Ramos (cell line): ENCODE data around the gene OOSP3.
"Not testable (repeated sequence)": the region's sequence is repeated elsewhere in the genome, so short reads cannot be mapped to it uniquely, and the experiment has no call there.

Experiments used
- in situ Hi-C: fragments of 300-500 bp; cut with MboI; formaldehyde crosslinking; loops from one replicate; pipeline ENCODE4 v1.14.3; 2022; ENCODE audit warnings: low sequenced_read_pairs; ENCODE audit not compliant: unreplicated experiment

OOSP3 gene

DNA sequence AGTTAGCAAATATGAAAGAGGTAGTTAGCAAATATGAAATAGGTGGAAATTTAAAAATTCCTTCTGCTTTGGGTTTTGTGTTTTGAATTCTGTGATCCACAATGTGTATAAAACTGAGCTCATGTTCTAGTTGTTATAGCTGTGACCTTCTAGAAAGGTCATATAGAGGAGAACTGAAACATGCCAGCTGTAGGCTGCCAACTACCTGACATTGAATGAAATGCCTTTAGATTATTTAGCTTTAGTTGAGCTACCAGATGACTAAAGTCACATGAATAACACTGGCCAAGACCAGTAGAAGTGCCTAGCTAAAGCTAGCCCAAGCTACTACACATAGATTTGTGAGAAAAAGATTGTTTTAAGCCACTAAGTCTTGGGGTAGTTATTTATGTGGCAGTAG lies 6.5 kb upstream of the OOSP3 start:
- in situ Hi-C loops: no loop called here

DNA sequence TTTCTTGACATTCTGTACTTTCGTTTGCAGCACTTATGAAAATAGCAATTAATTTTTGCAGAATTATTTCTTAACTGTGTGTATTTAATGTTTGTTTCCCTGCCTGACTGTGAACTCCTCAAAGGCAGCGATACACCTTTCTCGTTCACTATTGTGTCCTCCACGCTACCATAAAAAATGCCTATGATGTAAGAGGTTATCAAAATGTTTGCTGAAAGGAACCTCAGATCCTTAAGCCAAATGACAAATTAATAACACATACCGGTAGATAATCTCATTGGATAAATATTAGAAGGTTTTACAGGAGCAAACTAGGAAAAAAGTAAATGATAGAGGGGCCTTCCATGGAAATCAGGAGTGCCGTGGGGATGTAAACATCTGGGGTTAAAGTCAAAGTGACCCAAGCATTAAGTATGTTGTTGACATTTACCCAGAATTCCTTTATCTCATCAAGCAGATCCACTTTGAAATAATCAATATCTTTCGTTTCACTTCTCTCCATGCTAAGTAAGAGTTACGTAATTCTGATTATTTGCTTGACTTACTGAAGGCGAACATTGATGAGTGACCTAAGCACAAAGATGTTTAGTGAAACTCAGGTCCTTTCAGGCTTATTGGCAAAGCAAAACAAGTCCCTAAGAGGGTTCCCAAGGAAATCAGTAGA lies 2.6 kb upstream of the OOSP3 start:
- in situ Hi-C loops: no loop called here

DNA sequence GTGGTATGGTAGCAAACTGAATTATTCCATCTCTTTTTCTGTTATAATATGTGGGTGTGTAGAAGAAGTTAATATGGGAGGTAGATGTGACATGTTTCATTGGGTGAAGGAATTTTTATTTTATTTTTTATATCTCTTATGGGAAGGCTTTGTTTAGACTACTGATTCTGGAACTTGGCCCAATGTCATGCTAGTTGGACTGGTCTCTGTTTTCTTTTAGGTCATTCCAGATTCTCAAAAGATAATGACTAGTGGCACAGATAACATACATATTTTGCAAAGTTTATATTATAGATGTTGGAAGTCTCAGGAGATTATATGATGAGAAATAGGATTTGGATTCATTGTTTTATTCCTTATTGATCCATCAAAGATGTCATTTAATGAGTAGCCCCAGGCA lies 1.3 kb upstream of the OOSP3 start:
- in situ Hi-C loops: no loop called here

DNA sequence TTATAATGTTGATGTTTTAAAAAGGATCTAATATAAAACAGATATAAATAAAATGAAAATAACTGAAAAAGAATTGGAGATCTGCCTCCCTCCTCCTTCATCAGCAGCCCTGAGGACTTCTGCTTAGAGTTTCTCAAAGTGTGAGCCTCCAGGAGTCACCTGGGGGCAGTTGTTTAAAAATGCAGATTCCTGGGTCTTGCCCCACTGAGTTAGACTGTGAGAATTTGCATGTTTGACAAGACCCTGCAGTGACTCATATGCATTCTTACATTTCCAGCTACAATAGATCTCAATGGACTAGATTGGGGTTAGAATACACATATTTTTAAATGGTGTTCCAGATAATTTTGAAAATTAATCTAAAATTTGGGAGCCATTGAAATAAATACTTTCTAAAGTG lies 798 bp upstream of the OOSP3 start:
- in situ Hi-C loops: no loop called here

DNA sequence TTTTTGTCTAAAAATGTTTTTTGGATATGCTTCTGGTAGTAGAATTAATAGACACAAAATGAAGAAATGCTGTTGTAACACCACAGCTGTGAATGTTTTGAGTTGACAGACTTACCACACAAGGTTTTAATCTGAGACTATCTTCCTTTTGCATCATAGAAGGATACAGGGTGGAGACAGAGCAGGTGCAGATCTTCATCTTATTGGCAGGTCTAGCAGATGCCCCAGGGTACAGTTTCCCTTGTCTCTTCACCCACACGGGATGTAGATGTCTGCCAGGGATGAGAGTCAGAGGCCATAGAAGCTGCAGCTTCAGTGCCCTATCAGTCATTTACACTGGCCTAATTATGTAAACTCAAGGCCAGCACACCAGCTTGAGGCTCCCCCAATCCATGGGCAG lies 985 bp downstream of the OOSP3 start:
- in situ Hi-C loops: no loop called here

DNA sequence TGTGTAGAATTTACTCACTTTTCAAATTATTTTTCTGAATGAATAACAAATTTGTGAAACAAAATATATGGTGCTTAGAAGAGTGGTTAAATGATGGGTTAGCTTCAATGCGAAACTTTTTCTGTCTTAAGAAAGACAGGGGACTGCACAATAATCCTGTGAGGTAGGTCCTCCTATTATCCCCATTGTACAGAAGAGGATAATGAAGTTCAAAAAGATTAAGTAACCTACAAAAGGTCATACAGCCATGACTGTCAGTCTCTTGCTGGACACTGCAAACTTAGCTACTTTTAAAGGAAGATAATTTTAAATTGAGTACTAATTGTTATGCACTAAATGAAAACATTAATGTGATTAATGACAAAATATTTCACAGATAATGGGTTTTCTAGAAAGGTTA lies 5.0 kb downstream of the OOSP3 start:
- in situ Hi-C loops: no loop called here

DNA sequence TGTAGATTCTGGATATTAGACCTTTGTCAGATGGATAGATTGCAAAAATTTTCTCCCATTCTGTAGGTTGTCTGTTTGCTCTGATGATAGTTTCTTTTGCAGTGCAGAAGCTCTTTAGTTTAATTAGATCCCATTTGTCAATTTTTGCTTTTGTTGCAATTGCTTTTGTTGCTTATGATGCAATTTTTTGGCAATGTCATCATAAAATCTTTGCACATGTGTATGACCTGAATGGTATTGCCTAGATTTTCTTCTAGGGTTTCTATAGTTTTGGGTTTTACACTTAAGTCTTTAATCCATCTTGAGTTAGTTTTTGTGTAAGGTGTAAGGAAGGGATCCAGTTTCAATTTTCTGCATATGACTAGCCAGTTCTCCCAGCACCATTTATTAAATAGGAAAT lies 8.6 kb downstream of the OOSP3 start:
- in situ Hi-C loops: not testable (repeated sequence)

DNA sequence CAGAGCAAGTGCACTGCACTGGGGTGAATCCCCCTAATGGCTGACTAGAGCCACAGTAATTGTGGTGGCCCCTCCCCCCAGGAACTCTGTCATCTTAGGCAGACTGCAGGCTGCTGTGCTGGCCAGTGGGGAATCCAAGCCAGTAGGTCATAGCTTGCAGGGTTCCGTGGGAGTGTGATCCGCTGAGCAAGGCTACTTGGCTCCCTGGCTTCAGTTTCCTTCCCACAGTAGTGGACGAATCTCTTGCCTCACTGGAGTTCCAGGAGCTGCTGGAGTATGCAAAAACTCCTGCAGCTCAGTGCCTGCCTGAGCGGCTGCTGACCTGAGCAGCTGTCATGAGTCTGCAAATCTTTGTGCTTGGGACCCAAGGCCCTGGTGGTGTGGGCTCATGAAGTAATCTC lies 13.2 kb downstream of the OOSP3 start:
- in situ Hi-C loops: no loop called here

DNA sequence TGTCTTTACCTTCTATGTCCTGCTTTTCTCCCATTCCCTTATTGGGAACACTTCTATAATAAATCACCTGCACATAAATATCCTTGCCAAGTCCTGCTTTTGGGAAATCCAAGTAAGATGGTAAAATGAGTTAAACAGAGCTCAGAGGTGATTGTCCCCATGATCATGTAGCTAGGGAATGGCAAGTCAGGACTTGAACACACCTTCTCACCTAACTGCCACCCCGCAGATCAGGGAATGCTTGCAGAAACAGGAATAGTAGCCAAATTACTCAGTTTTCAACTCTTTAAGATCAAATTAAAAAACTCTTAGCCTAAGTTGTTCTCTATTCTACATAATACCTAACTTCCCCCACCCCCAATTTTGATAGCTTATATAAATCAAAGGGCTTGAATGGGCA lies 16.0 kb downstream of the OOSP3 start:
- in situ Hi-C loops: no loop called here

DNA sequence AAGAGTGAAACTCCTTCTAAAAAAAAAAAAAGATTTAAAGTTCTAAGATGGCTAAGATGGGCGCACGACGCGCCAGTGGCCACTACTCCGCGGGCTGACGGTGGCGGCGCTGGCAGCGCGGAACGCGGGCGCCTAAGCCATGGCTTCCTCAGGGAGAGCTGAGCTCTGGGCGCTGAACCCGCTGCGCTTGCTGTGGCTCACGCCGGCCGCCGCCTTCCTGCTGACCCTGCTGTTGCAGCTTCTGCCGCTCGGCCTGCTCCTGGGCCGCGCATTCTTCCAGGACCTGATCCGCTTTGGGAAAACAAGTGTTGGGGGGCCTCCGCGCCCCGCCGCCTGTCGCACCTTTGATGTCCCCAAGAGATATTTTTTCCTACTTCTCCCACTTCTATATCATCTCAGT lies 19.5 kb downstream of the OOSP3 start:
- in situ Hi-C loops: no loop called here

DNA sequence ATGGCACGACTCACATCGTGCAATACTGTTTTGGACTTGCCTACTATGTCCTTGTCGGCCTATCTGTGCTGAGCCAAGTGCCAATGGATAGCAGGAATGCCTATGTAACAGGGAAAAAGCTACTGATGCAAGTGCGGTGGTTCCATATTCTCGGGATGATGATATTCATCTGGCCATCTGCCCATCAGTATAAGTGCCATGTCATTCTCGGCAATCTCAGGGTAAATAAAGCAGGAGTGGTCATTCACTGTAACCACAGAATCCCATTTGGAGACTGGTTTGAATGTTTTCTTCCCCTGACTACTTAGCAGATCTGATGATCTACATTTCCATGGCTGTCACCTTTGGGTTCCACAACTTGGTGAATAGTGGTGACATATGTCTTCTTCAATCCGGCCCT lies 20.1 kb downstream of the OOSP3 start:
- in situ Hi-C loops: no loop called here

DNA sequence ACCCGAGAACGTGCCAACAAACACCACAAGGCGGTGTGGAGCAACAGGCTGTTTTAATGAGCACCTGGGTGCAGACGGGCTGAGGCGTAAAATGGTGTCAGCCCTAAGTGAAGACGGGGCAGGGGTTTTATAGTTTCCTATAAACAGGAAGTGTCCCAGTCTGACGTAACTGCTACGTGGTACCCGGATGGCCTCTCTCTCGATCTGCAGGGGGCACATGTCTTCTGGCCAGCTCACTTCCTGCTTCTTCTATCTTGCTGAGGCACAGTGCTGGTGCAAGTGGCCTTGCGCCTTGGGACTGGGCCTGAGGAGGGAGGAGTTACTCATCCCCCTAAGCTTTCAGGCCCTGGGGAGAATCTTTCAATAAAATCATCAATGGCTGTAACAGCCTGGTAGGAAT lies 20.9 kb downstream of the OOSP3 start:
- in situ Hi-C loops: no loop called here

DNA sequence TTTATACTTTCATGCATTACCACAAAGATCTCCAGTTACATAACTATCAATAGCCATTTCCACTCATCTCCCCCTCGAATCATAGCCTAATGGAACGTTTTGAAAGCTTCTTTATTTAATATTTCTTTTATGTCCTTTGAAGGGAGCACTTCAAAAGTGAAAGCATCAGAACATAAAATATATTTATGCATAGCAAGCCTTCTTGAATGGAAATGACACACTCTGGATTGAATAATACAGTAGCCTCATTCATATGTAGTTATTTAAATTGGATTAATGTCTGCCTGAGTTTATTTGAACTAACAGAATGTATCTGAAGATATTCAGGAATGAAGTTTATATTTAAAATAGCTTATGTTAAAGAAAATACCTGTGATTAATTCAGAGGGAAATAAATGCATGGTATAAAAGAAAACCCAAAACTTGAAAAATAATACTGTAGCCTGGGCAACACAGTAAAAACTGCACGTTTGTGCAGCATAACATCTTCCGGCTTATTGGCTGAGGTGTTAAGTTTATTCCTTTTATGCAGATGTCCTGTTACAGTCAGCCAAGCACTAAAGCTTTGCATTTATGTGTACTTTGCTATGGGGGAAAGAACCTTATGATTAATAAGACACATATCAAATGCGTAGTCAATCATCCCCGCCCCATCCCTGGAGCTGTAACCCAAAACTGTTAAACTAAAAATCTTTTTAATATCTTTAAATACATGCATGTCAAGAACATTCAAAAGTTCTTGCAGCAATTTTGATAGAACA lies 22.0 kb downstream of the OOSP3 start:
- in situ Hi-C loops: loop anchor here (25.0 kb wide), 1 partner anchor 363 kb away; no protein-coding TSS in a partner anchor

DNA sequence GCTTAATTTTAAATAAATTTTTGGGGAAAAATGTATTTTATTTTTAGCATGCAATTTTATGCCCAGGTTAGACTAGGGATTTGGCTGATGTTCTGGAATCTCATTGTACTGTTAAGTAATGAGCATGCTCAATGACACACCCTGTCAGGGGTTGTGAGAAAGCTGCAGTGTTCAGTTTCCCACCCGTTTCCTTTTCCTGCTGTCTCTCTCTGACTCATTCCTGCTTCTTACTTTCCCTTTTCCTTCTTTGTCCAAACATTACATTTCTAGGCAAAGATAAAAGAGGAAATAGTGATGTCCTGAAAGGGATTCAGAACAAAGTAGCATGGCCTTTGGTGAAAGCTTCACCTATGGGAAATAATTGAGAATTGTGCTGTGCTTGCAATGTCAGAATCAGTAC lies 22.7 kb downstream of the OOSP3 start:
- in situ Hi-C loops: loop anchor here (25.0 kb wide), 1 partner anchor 364 kb away; no protein-coding TSS in a partner anchor

DNA sequence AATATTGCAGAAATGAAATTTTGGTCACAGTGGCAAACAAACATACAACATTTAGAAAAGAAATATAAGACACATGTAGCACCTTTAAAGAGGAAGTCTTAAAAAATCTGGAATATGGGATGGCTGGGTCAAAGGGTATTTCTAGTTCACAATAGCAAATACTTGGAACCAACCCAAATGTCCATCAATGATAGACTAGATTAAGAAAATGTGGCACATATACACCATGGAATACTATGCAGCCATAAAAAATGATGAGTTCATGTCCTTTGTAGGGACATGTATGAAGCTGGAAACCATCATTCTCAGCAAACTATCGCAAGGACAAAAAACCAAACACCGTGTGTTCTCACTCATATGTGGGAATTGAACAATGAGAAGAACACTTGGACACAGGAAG lies 25.0 kb downstream of the OOSP3 start:
- in situ Hi-C loops: loop anchor here (25.0 kb wide), 1 partner anchor 366 kb away; no protein-coding TSS in a partner anchor

DNA sequence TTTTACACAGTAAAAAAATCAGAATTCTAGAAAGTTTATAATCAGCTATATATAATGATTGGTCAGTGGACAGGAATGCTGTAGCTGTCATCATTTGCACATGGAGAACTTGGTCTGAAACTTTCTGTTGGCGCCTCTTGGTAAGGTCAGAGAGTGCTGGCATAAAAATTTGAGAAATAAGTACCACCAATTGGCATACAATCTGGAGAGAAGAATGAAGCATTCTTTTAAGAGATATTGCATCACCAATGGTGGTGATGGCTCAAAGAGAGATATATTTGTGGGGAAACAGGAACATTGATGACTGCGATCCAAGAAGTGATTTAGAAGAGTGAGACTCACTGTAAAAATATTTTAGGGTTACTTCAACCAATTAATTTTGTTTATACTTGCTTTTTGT lies 39.9 kb downstream of the OOSP3 start:
- in situ Hi-C loops: loop anchor here (10.0 to 25.0 kb wide), 2 partner anchors 164 to 381 kb away; partner anchors contain the start of gene STX3

DNA sequence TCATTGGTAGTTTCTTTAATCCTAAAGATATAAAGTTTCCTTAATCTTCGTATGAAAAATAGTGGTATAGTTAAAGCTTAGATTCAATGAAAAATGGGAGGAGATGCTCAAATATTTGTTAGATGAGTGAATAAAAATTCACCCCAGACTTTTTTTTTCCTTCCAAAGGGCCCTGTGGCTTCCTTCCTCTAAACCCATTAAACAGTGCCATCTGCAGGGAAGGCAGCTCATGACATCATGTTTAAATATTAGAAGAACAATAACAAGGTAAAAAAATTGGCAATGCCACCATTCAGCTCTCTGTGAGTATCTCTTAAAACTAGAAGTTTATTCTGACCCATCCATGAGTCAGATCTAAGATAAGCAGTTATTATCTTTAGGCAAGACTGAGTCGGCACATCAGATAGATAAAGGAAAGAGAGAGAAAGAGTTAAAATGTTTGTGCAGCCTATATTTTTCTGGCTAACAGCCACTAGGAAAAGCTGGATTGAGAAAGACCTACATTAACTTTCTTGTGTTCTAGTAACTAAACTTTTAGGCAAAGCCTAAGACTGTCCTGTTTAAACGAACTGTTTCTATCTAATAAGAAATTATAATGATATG lies 40.5 kb downstream of the OOSP3 start:
- in situ Hi-C loops: loop anchor here (10.0 to 25.0 kb wide), 2 partner anchors 164 to 382 kb away; partner anchors contain the start of gene STX3

DNA sequence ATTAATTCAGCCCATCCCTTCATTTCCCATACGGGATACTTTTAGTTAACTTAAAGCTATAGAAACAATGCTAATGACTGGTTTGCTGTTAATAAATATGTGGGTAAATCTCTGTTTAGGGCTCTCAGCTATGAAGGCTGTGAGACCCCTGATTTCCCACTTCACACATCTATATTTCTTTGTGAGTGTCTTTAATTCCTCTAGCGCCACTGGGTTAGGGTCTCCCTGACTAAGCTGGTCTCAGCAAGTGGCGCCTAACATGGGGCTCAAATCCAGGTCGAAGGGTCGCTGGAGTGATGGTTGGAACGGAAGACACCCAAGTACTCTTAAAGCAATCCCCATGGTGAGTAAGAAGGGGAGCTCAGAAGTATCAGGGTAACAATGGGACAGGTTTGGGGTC lies 45.2 kb downstream of the OOSP3 start:
- in situ Hi-C loops: loop anchor here (25.0 kb wide), 1 partner anchor 387 kb away; no protein-coding TSS in a partner anchor

DNA sequence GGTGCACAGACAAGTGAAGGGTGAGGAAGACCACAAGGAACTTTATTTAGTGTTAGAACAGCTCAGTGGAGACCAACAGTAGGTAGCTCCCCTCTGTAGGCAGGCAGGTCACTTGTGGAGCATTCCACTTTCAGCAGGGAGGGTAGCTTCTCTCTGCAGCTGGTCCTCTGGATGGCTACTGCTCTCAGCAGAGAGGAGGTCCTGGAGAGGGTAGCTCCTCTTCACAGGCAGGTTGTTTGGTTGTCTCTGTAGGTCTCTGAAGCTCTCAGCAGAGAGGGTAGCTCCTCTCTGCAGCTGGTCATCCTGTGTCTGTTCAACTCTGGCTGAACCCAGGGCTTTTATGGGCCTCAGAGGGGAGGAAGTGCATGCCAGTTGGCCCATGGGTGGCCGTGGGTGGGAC lies 53.1 kb downstream of the OOSP3 start:
- in situ Hi-C loops: no loop called here

DNA sequence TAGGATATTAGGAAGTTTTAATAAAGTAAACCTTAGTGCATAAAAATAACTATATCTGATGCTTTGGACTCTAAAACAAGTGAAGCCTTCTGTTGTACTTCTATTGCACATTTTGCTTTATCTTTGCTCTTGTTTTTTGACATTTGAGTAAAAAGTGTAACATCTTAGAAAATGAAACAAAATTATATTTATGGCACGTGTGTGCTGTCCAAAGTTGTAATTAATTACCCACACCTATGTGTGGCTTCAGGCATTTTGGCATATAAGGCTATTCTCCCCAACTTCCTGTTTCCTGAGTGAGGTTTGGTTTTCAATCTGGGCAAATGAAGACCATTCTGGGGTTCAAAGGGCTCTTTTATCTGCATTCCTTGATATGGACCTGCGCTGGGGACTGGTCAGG lies 59.5 kb downstream of the OOSP3 start, which contains the start of gene OOSP1:
Gene OOSP1, plus strand, starts transcription at position 301 of the 400 bp plus-strand sequence. Its CDS starts 23 bp downstream, at position 324.
- in situ Hi-C loops: no loop called here

DNA sequence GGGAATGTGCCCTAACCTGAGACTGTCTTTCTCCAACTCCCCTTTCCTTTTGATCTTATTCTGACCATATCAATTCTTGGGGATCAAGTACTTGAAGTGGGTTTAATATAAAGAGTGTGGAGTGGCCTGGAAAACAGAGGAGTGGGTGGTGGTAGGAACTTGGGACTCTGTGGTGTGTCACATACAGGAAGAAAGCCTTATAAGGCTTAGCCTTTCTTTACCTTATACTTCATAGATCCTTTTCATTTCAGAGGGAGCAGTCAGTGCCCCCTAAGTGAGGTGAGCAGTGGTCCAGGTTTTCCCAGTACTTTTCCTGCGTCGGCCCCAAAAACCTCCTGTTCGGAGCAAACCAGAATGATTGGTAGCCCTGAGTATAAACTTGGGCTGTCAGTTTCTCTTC lies 60.1 kb downstream of the OOSP3 start:
- in situ Hi-C loops: no loop called here
